Activated B cell treated with CpG ODN at 0.5 μM for 24 hours (primary cell): ENCODE data around the gene TENT4A. TPM values are rescaled to one million over a fixed set of nuclear protein-coding genes. Genes with fewer than 3 reads are reported as not detected.

ENCODE experiments used
- ATAC-seq: fragments of 200-7000 bp; cut with Tn5 transposase; one replicate; pipeline ENCODE4 v1.10.0; 2021; ENCODE audit warnings: low read depth, mild to moderate bottlenecking, moderate library complexity
- CTCF ChIA-PET: fragments of 350-600 bp; sonication (Branson Sonifier 250); formaldehyde crosslinking; loops from one replicate; lab custom pipeline; 2021; ENCODE audit warnings: antibody characterized with exemption; lab: Charles Lee
- POLR2A ChIA-PET: fragments of 350-600 bp; sonication (Branson Sonifier 250); formaldehyde crosslinking; loops from one replicate; lab custom pipeline; 2021; ENCODE audit warnings: antibody characterized with exemption; lab: Charles Lee
- DNase-seq: peaks from one replicate; pipeline ENCODE4 v3.0.0; 2022
- H3K27ac Mint-ChIP-seq: one replicate; pipeline ENCODE4 v1.8.0; 2020; ENCODE audit warnings: mixed read lengths
- H3K27me3 Mint-ChIP-seq: one replicate; pipeline ENCODE4 v1.8.0; 2021; ENCODE audit warnings: mixed read lengths
- H3K36me3 Mint-ChIP-seq: one replicate; pipeline ENCODE4 v1.8.0; 2021; ENCODE audit warnings: low read depth, mixed read lengths
- H3K4me1 Mint-ChIP-seq: one replicate; pipeline ENCODE4 v1.8.0; 2021; ENCODE audit warnings: mixed read lengths
- H3K4me3 Mint-ChIP-seq: one replicate; pipeline ENCODE4 v1.8.0; 2020; ENCODE audit warnings: mild to moderate bottlenecking, mixed read lengths
- H3K9me3 Mint-ChIP-seq: one replicate; pipeline ENCODE4 v1.8.0; 2020; ENCODE audit warnings: mixed read lengths
- intact Hi-C: fragments of 100-400 bp; cut with micrococcal nuclease; formaldehyde crosslinking; loops from one replicate; pipeline ENCODE4 v1.15.1; 2024
- total RNA-seq: library from RNA; stranded (reverse); gene quantifications from 2 replicates; pipeline ENCODE4 v1.2.3, GENCODE V29; 2022
- TF ChIP-seq, protein P1 (sequence below): fragments of 200-600 bp; IDR thresholded peaks from one replicate; pipeline ENCODE4 v1.8.0; 2022; ENCODE audit warnings: antibody characterized with exemption, mild to moderate bottlenecking

Gene TENT4A
- total RNA-seq, 1 donor from 2014 or later = 51.2 TPM

DNA sequence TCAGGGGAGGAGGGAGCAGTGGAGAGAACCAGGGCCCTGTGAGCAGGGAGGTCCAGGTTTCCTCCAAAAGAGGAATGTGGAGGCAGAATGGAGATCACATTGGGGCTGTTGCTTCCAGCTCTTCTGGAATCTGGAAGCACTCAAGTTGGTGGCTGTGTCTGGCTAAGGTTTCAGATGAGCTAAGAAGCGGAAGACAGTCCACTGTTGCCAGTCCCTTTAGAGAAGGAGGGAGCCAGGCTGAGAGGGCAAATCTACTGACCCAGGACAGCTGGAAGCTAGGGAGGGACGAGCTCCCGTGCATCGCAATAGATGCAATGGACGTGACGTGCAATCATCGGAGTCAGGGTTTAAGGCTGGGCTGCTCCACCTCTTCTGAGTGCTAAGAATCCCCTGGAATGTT is 71.2 kb downstream of the TENT4A start:
- H3K27me3 Mint-ChIP-seq = peaks cover 2% of the 10 kb centered on the region
- TF ChIP-seq, protein P1, sequence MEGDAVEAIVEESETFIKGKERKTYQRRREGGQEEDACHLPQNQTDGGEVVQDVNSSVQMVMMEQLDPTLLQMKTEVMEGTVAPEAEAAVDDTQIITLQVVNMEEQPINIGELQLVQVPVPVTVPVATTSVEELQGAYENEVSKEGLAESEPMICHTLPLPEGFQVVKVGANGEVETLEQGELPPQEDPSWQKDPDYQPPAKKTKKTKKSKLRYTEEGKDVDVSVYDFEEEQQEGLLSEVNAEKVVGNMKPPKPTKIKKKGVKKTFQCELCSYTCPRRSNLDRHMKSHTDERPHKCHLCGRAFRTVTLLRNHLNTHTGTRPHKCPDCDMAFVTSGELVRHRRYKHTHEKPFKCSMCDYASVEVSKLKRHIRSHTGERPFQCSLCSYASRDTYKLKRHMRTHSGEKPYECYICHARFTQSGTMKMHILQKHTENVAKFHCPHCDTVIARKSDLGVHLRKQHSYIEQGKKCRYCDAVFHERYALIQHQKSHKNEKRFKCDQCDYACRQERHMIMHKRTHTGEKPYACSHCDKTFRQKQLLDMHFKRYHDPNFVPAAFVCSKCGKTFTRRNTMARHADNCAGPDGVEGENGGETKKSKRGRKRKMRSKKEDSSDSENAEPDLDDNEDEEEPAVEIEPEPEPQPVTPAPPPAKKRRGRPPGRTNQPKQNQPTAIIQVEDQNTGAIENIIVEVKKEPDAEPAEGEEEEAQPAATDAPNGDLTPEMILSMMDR = no peak
- ChIA-PET POLR2A (no interaction called here), CTCF (no interaction called here)
- no peak overlapping the region for H3K4me3 Mint-ChIP-seq
- no peak overlapping the region for H3K27ac Mint-ChIP-seq
- no peaks in the 10 kb centered on the region for H3K9me3 Mint-ChIP-seq
- DNase-seq (no peak), ATAC-seq (no peak)
- H3K4me1 Mint-ChIP-seq = no peaks in the 10 kb centered on the region
- H3K36me3 Mint-ChIP-seq = no peaks in the 10 kb centered on the region
- intact Hi-C loops = no loop called here

DNA sequence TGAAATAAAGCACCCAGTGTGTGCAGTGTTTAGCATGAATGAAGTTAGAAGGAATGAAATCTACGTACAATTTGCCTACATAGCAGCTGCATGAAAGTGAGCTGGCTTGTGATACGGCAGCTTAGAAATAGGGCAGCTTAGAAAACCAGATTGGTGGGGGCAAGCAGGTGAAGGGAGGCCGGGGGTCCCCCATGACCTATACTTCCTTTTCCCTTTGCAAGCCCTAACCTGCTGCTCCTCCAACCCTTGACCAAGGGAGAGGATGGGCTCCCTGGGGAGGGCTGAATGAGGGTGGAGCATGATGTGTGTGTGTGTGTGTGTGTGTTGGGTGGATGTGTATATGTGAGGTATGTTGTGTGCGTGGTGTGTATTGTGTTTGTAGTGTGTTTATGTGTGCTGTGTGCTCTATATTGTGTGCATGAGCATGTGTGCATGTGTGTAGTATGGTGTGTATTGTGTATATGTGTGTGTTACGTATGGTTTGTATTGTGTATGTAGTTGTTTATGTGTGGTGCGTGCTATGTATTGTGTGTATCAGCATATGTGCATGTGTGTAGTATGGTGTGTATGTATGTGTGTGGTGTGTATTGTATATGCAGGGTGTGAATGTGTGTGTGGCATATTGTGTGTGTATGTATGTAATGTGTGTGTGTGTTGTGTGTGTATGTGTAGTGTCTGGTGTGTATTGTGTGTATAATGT is 72.1 kb downstream of the TENT4A start:
- no peak for DNase-seq
- ChIA-PET CTCF (no interaction called here), POLR2A (no interaction called here)
- Mint-ChIP-seq H3K27me3 (peaks cover 2% of the 10 kb centered on the region), H3K36me3 (no peaks in the 10 kb centered on the region), H3K27ac (no peak overlapping the region), H3K4me1 (no peaks in the 10 kb centered on the region), H3K9me3 (no peaks in the 10 kb centered on the region), H3K4me3 (no peak overlapping the region)
- no peak for ATAC-seq
- intact Hi-C loops = no loop called here
- TF ChIP-seq, protein P1 = no peak

DNA sequence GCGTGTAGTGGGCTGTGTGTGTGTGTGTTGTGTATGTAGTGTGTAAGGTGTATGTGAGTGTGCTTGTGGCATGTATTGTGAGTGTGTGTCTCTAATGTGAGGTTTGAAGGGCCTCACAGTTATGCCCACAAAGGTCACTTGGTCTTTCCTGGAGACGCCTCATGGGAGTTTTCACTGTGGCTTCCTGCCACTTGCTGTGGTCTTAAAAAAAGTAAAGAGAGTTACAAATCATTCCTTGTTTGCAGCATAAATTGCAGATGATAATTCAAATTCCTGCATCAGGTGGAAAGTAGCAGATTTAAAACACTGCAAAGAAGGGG is 72.6 kb downstream of the TENT4A start:
- Mint-ChIP-seq H3K4me3 (no peak overlapping the region), H3K27me3 (peaks cover 6% of the 10 kb centered on the region), H3K9me3 (no peaks in the 10 kb centered on the region), H3K36me3 (no peaks in the 10 kb centered on the region), H3K27ac (no peak overlapping the region), H3K4me1 (no peaks in the 10 kb centered on the region)
- POLR2A ChIA-PET = no interaction called here
- DNase-seq (no peak), ATAC-seq (no peak)
- intact Hi-C loops = no loop called here
- TF ChIP-seq, protein P1 = no peak
- CTCF ChIA-PET = no interaction called here

DNA sequence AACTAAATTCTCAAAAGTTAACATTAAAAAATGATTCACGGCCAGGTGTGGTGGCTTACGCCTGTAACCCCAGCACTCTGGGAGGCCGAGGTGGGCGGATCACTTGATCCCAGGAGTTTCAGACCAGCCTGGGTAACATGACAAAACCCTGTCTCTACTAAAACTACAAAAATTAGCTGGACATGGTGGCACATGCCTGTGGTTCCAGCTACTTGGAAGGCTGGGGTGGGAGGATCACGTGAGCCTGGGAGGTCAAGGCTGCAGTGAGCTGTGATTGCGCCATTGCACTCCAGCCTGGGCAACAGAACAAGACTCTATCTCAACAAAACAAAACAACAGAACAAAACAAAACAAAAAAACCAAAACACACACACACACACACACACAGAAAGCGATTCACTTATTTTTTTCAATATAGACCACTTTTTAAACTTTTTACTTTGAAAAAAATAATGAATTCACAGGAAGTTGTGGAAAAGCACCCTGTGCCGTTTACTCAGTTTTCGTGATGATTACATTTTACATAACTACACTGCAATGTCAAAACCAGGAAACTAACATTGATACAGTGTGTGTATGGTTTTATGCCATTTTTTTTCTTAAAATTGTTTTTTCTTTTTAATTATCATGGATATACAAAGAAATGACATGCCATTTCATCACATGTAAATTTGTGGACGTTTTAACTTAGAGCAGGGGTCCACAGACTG is 73.7 kb downstream of the TENT4A start:
- ChIA-PET CTCF (no interaction called here), POLR2A (no interaction called here)
- Mint-ChIP-seq H3K36me3 (no peaks in the 10 kb centered on the region), H3K9me3 (no peaks in the 10 kb centered on the region), H3K27ac (no peak overlapping the region), H3K4me3 (no peak overlapping the region), H3K27me3 (peaks cover 15% of the 10 kb centered on the region), H3K4me1 (no peaks in the 10 kb centered on the region)
- DNase-seq (no peak), ATAC-seq (no peak)
- intact Hi-C loops = no loop called here
- TF ChIP-seq, protein P1 = no peak

DNA sequence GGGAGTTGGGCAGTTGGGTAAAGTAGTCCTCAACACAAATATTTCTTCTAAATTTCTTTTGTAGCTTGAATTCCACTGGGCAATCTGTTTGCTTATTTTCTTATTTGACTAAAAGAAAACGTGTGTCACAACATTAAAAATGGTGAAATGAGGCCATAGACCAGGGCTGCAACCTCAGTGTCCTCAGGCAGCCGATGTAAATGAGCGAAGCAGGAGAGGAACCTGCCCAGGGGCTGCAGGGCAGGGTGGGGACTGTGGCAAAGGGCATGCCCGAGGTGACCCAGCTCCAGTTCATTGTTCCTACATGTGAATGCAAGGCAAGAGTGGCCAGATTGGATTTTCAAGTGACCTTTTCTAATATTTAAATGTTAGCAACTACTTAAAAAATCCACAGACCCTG is 74.7 kb downstream of the TENT4A start:
- intact Hi-C loops = no loop called here
- no peaks in the 10 kb centered on the region for H3K36me3 Mint-ChIP-seq
- no peaks in the 10 kb centered on the region for H3K9me3 Mint-ChIP-seq
- no peak overlapping the region for H3K27ac Mint-ChIP-seq
- ATAC-seq = no peak
- peaks cover 20% of the 10 kb centered on the region for H3K27me3 Mint-ChIP-seq
- H3K4me3 Mint-ChIP-seq = no peak overlapping the region
- CTCF ChIA-PET = no interaction called here
- TF ChIP-seq, protein P1 = no peak
- POLR2A ChIA-PET = no interaction called here
- H3K4me1 Mint-ChIP-seq = no peaks in the 10 kb centered on the region
- no peak for DNase-seq
